Smooth muscle cell (in vitro differentiated cells): ENCODE measurements around the gene EPB41L1. TPM values are rescaled to one million over a fixed set of nuclear protein-coding genes. Genes with fewer than 3 reads are reported as not detected.

Experiments
- DNase-seq: peaks from one replicate; lab custom pipeline; 2025; ENCODE audit not compliant: unreplicated experiment; lab: John Stamatoyannopoulos, UW
- H2AFZ ChIP-seq: fragments of 200-600 bp; sonication (generic); 2 replicates; pipeline ENCODE4 v1.6.0; 2016; ENCODE audit warnings: antibody characterized with exemption, low read depth, mild to moderate bottlenecking
- H3F3A ChIP-seq: fragments of 200-600 bp; sonication (generic); 2 replicates; pipeline ENCODE4 v1.6.0; 2017; ENCODE audit warnings: antibody characterized with exemption, low read depth
- H3K27ac ChIP-seq: fragments of 200-600 bp; sonication (generic); 2 replicates; pipeline ENCODE4 v1.5.1; 2016; ENCODE audit warnings: low read depth, mild to moderate bottlenecking
- H3K27me3 ChIP-seq: fragments of 200-600 bp; sonication (generic); 2 replicates; pipeline ENCODE4 v1.6.1; 2016; ENCODE audit warnings: low read depth, mild to moderate bottlenecking
- H3K36me3 ChIP-seq: fragments of 200-600 bp; sonication (generic); 2 replicates; pipeline ENCODE4 v1.5.1; 2016; ENCODE audit warnings: low read depth
- H3K4me1 ChIP-seq: fragments of 200-600 bp; sonication (generic); 2 replicates; pipeline ENCODE4 v1.5.1; 2016; ENCODE audit warnings: low read depth
- H3K4me2 ChIP-seq: fragments of 200-600 bp; sonication (generic); 2 replicates; pipeline ENCODE4 v1.6.0; 2016; ENCODE audit warnings: mild to moderate bottlenecking
- H3K4me3 ChIP-seq: fragments of 200-600 bp; sonication (generic); 2 replicates; pipeline ENCODE4 v1.5.1; 2016; ENCODE audit warnings: mild to moderate bottlenecking
- H3K79me2 ChIP-seq: fragments of 200-600 bp; sonication (generic); 2 replicates; pipeline ENCODE4 v1.6.0; 2016; ENCODE audit warnings: low read depth, mild to moderate bottlenecking
- H3K9ac ChIP-seq: fragments of 200-600 bp; sonication (generic); 2 replicates; pipeline ENCODE4 v1.6.0; 2016; ENCODE audit warnings: low read depth
- H3K9me3 ChIP-seq: fragments of 200-600 bp; sonication (generic); replicated peaks from 2 replicates; pipeline ENCODE4 v1.5.1; 2016; ENCODE audit warnings: low read depth
- H4K20me1 ChIP-seq: fragments of 200-600 bp; sonication (generic); 2 replicates; pipeline ENCODE4 v1.6.0; 2016; ENCODE audit warnings: low read depth
- WGBS: methylation state at CpG from one replicate; pipeline ENCODE4 v1.1.7; 2016; ENCODE audit warnings: low lambda C conversion rate; 5-methylcytosine and 5-hydroxymethylcytosine counted together
- polyA plus RNA-seq: library from polyadenylated mRNA; unstranded; fragments of >200 nt; fragmentation: Nextera tagmentation; extraction: Ambion mirVana; gene quantifications from 2 replicates; pipeline ENCODE4 v1.2.1, GENCODE V29; 2016
- total RNA-seq: library from RNA; depleted of rRNA; stranded (reverse); fragments of >200 nt; gene quantifications from 2 replicates; pipeline ENCODE4 v1.2.3, GENCODE V29; 2014
- TF ChIP-seq, protein P1 (sequence below): fragments of 200-600 bp; sonication (generic); IDR thresholded peaks from 2 replicates; pipeline ENCODE4 v1.5.1; 2017; ENCODE audit warnings: borderline replicate concordance, mild to moderate bottlenecking, antibody characterized with exemption; ENCODE audit not compliant: insufficient read depth, poor library complexity, severe bottlenecking

The EPB41L1 gene
- total and polyA plus RNA-seq, 2 experiments from 2014 or later = 14.8 to 18.0 TPM

DNA sequence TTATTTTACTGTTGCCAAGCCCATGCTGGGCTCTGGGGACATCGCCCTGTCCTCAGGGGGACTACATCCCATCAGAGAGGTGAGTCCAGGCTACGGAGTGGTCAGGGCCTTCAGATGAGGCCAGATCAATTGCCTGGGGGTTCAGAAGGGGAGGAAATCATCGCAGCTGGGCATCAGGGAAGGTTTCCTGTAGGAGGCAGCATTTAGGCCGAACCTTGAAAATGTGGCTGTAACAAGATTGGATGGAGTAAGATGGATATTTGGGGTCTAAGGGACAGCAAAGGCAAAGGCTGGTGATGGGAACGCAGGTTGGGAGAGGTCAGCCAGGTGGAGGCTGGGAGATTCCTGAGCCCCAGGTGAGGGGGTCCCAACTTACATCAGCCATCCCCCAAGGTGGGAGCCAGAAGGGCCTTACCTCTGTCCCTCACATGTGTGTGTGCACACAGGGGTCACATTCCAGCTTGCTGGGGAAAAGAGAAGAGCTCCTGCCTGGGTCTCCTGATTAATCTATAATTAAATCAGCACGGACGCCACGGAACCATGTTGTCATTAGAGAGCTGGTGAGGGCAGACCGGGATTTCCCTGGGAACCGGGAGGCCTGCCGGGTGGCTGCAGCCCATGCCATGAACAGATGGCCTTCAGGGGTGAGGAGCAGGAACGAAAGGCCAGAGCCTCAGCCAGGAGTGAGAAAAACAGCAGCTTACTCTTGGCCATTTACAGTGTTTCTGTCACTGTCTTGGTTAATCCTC lies 121.1 kb downstream of the EPB41L1 start:
- no peaks in the 10 kb centered on the region for H4K20me1 ChIP-seq
- no peak overlapping the region for H3K4me3 ChIP-seq
- TF ChIP-seq, protein P1, sequence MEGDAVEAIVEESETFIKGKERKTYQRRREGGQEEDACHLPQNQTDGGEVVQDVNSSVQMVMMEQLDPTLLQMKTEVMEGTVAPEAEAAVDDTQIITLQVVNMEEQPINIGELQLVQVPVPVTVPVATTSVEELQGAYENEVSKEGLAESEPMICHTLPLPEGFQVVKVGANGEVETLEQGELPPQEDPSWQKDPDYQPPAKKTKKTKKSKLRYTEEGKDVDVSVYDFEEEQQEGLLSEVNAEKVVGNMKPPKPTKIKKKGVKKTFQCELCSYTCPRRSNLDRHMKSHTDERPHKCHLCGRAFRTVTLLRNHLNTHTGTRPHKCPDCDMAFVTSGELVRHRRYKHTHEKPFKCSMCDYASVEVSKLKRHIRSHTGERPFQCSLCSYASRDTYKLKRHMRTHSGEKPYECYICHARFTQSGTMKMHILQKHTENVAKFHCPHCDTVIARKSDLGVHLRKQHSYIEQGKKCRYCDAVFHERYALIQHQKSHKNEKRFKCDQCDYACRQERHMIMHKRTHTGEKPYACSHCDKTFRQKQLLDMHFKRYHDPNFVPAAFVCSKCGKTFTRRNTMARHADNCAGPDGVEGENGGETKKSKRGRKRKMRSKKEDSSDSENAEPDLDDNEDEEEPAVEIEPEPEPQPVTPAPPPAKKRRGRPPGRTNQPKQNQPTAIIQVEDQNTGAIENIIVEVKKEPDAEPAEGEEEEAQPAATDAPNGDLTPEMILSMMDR = no peak
- no peaks in the 10 kb centered on the region for H3K79me2 ChIP-seq
- H3K27ac ChIP-seq = no peak overlapping the region
- H3K4me1 ChIP-seq = no peaks in the 10 kb centered on the region
- H3F3A ChIP-seq = no peaks in the 10 kb centered on the region
- no peak overlapping the region for H2AFZ ChIP-seq
- 90% methylated on average over 12 of the region's 12 CpGs for WGBS
- no peak overlapping the region for H3K4me2 ChIP-seq
- DNase-seq = no peak
- no peaks in the 10 kb centered on the region for H3K27me3 ChIP-seq
- no peaks in the 10 kb centered on the region for H3K9me3 ChIP-seq
- H3K36me3 ChIP-seq = no peaks in the 10 kb centered on the region
- H3K9ac ChIP-seq = no peak overlapping the region

- H3K9me3 ChIP-seq = no peaks in the 10 kb centered on the region
- no peaks in the 10 kb centered on the region for H3K4me1 ChIP-seq
- H3K27ac ChIP-seq = no peak overlapping the region
- no peaks in the 10 kb centered on the region for H4K20me1 ChIP-seq
- no peak overlapping the region for H2AFZ ChIP-seq
- peaks cover 2% of the 10 kb centered on the region for H3K27me3 ChIP-seq
- no peak overlapping the region for H3K4me2 ChIP-seq
- TF ChIP-seq, protein P1 = no peak
- no peak overlapping the region for H3K4me3 ChIP-seq
- 86% methylated on average over 9 of the region's 9 CpGs for WGBS
- H3K79me2 ChIP-seq = no peaks in the 10 kb centered on the region
- DNase-seq = no peak
- no peaks in the 10 kb centered on the region for H3F3A ChIP-seq
- H3K9ac ChIP-seq = no peak overlapping the region
- H3K36me3 ChIP-seq = no peaks in the 10 kb centered on the region
Measured at GRCh38 chr20:36277546-36277945, 123.0 kb downstream of the EPB41L1 start.

DNA sequence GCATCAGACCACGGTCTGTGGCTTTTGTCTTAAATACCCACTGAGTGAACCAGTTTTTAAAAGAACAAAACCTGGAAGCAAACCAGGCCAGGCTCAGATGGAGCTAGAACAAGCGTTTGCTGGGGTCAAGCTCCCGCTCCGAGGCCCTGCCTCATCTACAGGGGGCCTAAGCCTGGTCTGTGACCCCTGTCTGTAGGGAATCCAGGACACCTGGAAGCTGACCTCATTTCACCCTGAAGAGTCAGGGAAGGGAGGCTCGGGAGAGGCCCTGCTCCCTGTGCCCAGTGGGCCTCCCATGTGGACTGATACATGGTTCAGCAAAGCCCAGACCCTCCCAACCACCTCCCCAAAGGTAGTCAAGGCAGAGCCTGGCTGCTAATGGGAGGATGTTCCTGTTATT lies 124.8 kb downstream of the EPB41L1 start:
- Histone ChIP-seq H3K4me3 (no peak overlapping the region), H3K79me2 (no peaks in the 10 kb centered on the region), H3K4me2 (no peak overlapping the region), H3K9ac (no peak overlapping the region), H3K27me3 (peaks cover 17% of the 10 kb centered on the region), H3K4me1 (no peaks in the 10 kb centered on the region), H4K20me1 (no peaks in the 10 kb centered on the region), H3F3A (no peaks in the 10 kb centered on the region), H2AFZ (no peak overlapping the region), H3K27ac (no peak overlapping the region), H3K36me3 (no peaks in the 10 kb centered on the region), H3K9me3 (no peaks in the 10 kb centered on the region)
- WGBS = 86% methylated on average over 5 of the region's 5 CpGs
- DNase-seq = no peak
- TF ChIP-seq, protein P1 = no peak

GRCh38 chr20:36279776-36280175 lies 125.2 kb downstream of the EPB41L1 start:
- H3K79me2 ChIP-seq = no peaks in the 10 kb centered on the region
- H3K9ac ChIP-seq = no peak overlapping the region
- no peak overlapping the region for H3K4me2 ChIP-seq
- H3K4me3 ChIP-seq = no peak overlapping the region
- TF ChIP-seq, protein P1 = no peak
- H3K27ac ChIP-seq = no peak overlapping the region
- H3K36me3 ChIP-seq = no peaks in the 10 kb centered on the region
- no peaks in the 10 kb centered on the region for H3K9me3 ChIP-seq
- H3F3A ChIP-seq = no peaks in the 10 kb centered on the region
- no peak overlapping the region for H2AFZ ChIP-seq
- no peaks in the 10 kb centered on the region for H3K4me1 ChIP-seq
- 82% methylated on average over 6 of the region's 6 CpGs for WGBS
- no peak for DNase-seq
- no peaks in the 10 kb centered on the region for H4K20me1 ChIP-seq
- H3K27me3 ChIP-seq = peaks cover 18% of the 10 kb centered on the region
